GM10847 (cell line): ENCODE measurements around the gene SREBF1.

Source experiments
- POLR2A ChIP-seq: IDR thresholded peaks from 2 replicates; pipeline ENCODE4 v1.6.1; 2011; ENCODE audit not compliant: insufficient read length; ENCODE audit errors: extremely low read depth

Gene SREBF1

DNA sequence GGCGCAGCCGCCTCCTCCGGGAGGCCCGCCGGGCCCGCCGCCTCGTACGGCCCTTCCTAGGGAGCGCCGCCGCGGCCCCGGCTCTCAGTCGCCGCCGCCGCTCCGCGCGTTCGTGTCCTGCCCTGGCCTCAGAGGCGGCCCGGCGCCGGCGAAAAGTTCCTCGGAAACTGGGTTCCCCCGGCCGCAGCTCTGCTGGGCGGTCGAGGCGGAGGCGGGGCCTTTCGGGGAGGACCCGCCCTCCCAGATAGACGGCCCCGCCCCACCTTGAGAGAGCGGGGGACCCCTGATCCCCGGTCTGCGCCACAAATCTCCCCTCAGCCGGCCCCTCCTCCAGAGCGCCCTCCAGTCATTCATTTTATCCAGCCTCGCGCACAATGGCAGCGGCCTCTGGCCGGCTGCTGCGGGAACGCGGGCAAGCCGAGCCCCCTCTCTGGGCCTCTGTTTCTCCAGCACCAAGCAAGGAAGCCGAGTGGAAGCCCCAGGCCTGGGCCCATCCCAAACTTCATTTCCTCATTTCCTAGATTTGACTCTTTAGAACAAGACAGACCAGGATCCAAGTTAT is at the start of gene SREBF1:
Gene SREBF1, minus strand, starts transcription at position 169 of the 562 bp plus-strand sequence. CDS start 169 bp downstream, outside the sequence.
- TF ChIP-seq POLR2A, result peak; percentile 26

DNA sequence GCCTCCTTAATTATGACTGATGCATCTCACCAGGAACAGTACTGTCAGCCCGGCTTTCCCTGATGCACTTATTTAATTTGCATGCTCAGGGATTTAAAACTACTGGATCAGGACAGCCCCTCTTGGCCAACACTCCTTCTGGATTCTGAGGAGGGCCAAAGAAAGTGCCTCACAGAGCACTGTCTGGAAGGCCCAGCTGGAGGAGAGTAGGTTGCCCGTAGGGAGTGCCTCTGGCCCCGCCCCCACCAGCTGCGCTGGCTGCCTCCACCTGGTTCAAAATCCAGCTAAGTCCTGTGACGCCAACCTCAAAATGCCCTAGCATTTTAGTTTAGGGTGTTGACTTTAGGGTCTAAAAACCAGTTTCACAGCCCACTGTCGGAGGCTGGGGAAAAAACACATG is 49.4 kb upstream of the SREBF1 start:
- no peak for TF ChIP-seq POLR2A

DNA sequence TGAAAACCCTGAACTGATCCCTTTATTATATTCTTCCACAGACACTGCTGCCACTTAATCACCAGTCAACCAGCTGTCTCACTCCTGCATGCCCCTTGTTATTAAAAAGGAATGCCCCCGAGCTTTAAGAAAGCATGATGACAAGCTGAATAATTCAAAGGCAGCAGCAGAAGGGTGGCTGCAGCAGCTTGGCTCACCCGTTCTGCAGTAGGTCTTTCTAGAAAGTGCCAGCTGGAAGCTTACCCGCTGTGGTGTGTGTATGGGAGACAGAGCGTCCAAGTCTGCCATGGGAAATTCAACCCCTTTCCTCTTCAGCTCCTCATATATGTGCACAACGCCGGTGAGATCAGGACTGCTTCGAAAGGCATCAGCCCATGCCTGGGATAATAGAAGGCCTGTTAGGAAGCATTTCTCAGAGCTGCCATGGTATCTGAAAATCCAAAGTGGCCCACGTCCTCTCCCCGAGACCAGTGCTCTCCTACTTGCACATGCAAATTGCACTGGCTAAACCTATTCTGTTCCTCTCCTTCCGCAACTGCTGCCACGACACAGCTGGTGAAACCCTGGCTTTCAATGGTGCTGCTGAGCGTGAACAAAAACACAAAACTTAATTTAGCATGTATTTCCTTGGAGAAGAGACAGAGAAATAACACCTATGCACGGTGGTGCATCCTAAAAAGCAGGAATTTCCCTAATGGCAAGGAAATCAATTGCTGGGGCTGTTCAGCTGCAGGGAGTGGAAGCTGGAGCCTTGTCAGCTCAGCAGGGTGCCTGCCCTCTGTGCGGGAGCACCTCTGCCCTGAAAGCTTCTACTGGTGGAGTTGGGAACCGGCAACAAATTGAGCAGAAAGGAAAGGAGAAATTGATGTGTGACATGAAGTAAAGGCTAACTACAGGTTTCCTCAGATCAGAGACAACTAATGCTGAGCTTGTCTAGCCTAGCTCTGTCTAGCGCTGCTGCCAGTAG is 47.9 kb upstream of the SREBF1 start:
- no peak for TF ChIP-seq POLR2A

DNA sequence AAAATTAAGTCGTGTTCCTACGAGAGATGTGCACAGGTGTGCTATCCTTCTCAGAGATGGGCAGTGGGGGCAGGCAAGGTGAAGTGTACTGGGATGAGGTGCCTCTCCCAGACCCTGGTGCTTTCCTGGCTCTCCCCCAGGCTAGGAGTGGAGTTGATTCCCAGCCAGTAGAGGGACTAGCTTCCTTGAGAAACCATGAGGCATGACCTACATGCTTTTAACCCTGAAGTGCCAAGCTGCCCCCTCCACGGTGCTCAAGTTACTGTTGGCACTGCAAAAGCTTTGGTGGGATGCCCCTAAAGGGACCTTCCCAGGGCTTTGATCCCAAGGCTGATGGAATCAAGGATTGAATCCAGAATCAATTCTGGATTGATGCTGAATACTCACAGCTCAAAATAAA is 47.0 kb upstream of the SREBF1 start:
- no peak for TF ChIP-seq POLR2A

DNA sequence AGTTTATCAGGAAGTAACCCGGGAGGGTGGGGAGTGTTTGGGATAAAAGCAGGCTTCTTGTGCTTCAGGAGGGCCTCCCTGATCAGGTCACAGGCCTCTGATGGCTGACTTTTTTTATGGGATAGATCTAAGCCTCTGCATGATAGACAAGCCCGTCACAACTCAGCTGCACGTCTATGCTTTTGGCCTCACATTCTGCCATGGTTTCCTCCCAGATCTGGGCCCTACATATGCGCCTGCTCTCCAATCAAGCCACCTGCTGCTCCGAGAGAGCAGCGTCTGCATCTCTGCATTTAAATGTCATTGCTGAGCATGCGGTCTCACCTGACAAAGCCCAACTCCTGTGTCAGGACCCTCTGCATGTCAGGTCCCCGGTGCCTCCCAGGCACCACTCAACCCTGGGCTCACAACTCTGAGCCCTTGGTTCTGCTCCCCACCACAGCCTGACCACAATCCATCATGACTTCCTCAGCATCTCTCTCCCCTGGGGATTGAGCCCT is 45.3 kb upstream of the SREBF1 start:
- no peak for TF ChIP-seq POLR2A

DNA sequence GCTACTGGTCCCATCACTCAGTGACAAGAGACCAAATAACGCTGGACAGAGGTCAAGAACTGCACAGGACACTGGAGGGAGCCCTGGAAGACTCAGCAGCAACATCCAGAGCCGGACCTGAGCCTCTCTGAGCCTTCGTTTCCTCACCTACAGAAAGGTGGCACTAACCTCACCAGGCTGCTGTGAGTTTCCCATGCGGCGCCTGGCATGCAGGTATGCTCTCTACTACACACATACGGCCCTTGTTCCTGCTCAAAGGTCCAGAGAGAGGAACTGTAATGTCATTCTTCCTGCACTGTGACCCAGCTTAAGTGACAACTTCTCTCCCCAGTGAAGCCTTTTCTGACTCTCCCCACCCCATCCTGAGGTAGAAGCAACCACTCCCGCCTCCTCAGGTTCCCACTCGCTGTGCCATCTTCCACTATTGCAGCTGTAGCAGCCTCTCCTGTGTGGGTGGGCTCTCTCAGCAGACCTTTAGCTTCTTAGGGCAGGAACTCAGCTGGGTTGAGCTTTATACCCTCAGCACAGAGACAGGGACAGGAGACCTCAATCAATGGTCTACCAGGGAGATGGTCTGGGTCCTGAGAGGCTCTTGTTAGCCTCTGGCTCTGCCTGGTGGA is 43.9 kb upstream of the SREBF1 start:
- TF ChIP-seq POLR2A, result no peak

DNA sequence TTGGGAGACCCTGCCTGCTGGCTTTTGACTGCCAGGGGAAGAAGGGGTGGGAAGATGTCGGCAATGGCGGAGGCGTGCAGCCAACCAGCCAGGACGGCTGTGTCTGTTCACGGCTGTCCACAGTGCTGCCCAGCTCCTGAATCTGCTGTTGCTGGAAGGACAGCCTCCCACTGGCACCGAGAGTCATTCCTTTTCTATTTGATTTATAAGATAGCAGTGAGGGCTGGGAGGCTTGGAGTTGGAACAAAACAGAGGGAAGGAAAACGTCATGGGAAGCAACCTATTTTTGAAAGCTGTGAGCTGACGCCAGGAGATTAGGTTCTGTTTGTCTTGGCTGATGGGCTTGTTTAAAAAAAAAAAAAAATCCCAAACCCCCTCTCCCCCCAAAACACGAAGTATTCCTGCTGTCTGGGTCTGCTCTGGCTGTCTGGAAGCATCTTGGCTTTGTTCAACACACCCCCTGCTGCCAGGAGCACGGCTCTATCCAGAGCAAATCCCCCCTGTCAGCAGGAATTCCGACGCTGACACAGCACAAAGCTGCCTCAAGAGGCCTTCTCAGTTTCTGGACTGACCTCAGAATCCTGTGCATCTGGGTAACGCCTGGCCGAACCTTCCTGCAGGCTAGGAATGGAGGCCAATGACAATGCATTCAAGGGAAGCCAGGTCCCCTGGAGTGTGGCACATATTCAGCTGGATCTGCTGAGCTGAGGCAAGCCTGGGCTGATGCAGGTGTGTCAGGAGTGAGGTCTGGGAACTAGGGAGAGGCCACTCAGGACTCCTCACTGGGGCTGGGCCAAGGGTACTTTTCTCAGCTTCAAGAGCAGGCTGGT is 41.0 kb upstream of the SREBF1 start:
- TF ChIP-seq POLR2A, result no peak

DNA sequence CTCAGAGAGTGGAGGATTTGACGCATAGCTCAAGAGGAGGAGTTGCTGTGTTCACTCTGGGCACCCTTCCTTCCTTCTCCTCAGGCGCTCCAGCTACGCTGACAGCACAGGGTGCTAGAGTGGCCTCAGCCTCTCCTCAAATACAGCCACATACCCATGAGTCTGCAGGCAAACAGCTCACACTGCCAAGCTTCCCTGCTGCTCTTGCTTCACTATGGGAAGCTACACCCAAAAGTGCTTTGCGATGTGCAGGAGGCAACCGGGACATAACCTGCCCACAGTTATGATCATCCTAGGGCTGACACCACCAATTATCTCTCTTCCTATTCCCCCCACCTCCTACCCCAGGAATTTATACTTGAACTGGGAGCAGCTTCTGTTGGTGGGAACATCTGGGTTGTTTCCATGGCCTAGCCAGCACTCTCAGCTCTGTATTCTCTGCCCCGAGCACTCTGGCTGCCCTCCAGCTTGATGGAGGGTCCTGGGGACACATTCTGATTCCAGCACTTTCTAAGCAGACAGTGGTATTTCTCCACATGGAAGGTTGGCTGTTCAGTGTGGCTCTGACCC is 40.3 kb upstream of the SREBF1 start:
- no peak for TF ChIP-seq POLR2A

DNA sequence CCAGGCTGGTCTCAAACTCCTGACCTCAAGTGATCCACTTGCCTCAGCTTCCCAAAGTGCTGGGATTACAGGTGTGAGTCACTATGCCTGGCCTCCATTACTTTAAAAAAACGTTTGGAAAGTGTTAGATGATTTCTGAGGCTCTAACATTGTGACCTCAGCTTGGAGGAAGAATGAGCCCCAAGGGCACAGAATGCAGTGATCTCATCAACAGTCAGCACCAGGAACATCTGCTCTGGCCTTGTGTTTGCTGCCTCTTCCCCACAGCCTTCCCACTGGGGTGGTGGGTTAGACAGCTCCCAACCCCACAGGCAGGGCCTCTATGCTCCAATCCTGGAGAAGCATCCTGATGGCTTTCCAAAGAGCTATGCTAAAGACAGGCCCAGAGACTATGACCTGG is 37.7 kb upstream of the SREBF1 start:
- TF ChIP-seq POLR2A, result no peak

DNA sequence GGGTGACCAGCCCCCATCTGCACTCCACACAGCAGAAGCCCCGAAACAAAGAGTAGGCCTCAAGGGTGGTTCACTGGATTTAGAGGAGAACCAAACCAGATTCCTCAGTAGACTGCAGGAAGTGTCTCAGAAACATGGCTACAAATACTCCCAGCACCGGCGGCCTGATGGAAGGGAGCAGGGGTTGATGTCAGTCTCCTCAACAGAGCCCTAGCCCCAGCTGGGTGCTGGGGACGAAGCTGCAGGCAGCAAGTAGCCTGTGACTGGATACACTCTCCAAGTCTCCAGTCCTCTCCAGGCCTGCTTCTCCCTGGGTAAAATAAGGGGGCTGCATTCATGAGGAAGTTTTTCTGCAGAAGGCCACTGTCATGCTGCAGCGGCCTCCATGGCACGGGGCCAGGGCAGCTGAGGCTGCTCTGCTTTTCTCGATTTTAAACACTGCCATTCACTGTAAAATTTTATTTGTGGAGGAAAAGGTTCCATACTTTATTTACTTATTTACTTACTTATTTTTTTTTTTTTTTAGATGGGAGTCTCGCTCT is 36.7 kb upstream of the SREBF1 start:
- TF ChIP-seq POLR2A, result no peak

DNA sequence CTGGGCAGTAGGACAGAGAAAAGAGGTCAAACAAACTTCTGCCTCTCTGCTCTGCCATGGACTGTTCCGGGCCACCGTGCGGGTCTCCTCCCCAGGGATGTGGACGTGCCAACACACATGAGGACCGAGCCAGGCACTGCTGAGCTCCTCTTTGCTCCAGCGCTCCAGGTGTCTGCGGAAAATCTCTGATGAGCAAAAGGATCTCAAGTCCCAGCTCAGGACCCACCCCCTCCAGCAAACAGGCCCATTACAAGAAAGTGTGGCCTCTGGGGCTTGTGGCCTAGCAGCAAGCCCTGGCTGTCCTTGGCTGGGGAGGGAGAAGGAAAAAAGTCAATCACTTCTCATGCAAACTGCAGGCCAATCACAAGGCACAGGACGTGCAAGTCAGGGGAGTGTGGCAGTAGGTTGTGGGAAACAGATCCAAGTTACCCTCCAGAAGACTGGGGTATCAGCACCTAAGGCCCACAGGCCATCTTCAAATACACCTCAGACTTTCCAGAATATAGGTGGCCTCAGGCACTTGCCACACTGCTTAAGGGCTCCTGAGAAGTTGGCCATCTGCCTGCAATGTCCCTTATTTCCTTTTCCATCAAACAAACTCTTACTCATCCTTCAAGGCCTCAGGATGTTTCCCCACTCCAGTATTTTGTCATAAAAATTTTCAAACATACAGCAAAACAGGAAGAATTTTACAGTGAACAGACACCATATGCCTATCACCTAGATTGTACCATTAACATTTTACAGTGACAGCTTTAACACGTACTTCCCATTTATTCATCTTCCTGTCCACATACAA is 36.0 kb upstream of the SREBF1 start:
- no peak for TF ChIP-seq POLR2A

DNA sequence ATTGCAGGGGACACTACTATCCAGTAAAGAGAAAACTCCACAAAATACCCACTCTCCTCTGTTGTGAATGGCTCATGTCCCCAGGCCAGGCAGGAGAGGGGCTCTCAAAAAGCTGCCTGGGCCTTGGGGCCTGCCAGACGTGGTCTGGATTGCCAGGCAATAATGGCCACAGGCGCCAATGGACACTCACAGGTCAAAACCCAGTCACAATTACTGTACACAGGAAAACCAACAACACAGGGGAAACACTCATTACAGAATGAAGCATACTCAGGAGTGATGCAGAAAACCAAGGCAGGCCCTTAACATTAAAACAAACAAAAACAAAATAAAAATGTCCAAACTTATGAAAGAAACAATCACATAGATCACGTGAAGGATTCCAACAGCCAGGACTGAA is 35.1 kb upstream of the SREBF1 start:
- no peak for TF ChIP-seq POLR2A

DNA sequence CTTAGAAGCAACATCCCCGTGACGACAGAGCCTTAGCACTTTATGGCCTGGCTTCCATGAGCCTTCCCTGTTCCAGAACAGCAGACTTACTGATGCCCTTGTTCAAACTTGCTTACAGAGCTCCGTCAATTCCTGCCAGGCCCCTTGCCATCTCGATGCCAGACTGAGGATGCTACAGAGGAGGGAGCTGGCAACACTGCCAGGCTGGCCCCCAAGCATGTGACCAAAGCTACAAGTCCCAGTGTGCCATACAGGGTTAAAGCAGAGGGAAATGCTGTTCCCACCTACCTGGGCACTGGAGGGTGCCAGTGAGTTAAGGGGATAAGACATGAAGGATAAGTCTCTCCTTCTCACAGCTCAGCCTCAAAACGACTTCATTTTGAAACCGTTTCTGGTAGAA is 33.5 kb upstream of the SREBF1 start:
- TF ChIP-seq POLR2A, result no peak
